HEK293T (cell line): ENCODE results near the gene MAFG.

ENCODE experiments used
- CTBP1 ChIP-seq: fragments of 450-650 bp; IDR thresholded peaks from 2 replicates; pipeline ENCODE4 v1.6.1; 2016; ENCODE audit warnings: borderline replicate concordance
- NFRKB ChIP-seq: fragments of 450-650 bp; IDR thresholded peaks from 2 replicates; pipeline ENCODE4 v1.6.1; 2016; ENCODE audit warnings: mild to moderate bottlenecking, moderate library complexity
- SP1 ChIP-seq: fragments of 450-650 bp; IDR thresholded peaks from 2 replicates; pipeline ENCODE4 v1.6.1; 2017
- SUZ12 ChIP-seq: fragments of 450-650 bp; IDR thresholded peaks from 2 replicates; pipeline ENCODE4 v1.6.1; 2016; ENCODE audit warnings: mild to moderate bottlenecking
- ZNF384 ChIP-seq: fragments of 450-650 bp; IDR thresholded peaks from 2 replicates; pipeline ENCODE4 v1.6.1; 2016
- TF ChIP-seq, protein P1 (sequence below): fragments of 450-650 bp; IDR thresholded peaks from 2 replicates; pipeline ENCODE4 v1.6.1; 2016

- TF ChIP-seq, protein P1, sequence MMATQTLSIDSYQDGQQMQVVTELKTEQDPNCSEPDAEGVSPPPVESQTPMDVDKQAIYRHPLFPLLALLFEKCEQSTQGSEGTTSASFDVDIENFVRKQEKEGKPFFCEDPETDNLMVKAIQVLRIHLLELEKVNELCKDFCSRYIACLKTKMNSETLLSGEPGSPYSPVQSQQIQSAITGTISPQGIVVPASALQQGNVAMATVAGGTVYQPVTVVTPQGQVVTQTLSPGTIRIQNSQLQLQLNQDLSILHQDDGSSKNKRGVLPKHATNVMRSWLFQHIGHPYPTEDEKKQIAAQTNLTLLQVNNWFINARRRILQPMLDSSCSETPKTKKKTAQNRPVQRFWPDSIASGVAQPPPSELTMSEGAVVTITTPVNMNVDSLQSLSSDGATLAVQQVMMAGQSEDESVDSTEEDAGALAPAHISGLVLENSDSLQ = no peak
- TF ChIP-seq SUZ12 = no peak
- no peak for TF ChIP-seq SP1
- no peak for TF ChIP-seq ZNF384
- TF ChIP-seq NFRKB = no peak
- TF ChIP-seq CTBP1 = no peak
These were observed 49.0 kb upstream of the MAFG start for GRCh38 chr17:81976332-81977210.
